OCI-LY1 (cell line): ENCODE measurements around the gene OR8S1.

Source experiments
- H2AFZ ChIP-seq: fragments of 200-600 bp; sonication (generic), shearing (Covaris generic); 2 replicates; pipeline ENCODE4 v1.6.0; 2014; ENCODE audit warnings: antibody characterized with exemption, mild to moderate bottlenecking, low read length
- H3F3A ChIP-seq: fragments of 200-600 bp; sonication (generic), shearing (Covaris generic); 2 replicates; pipeline ENCODE4 v1.6.0; 2014; ENCODE audit warnings: mild to moderate bottlenecking, antibody characterized with exemption, low read length, moderate library complexity; ENCODE audit not compliant: insufficient read depth
- H3K27ac ChIP-seq: fragments of 200-600 bp; sonication (generic); 2 replicates; pipeline ENCODE4 v1.5.1; 2014; ENCODE audit warnings: low read length, mixed run types, mild to moderate bottlenecking, low read depth; ENCODE audit not compliant: poor library complexity, severe bottlenecking
- H3K27me3 ChIP-seq: fragments of 200-600 bp; sonication (generic); 2 replicates; pipeline ENCODE4 v1.6.0; 2014; ENCODE audit warnings: antibody characterized with exemption, mild to moderate bottlenecking, low read length, moderate library complexity; ENCODE audit not compliant: insufficient read depth
- H3K36me3 ChIP-seq: fragments of 200-600 bp; sonication (generic); 2 replicates; pipeline ENCODE4 v1.6.1; 2014; ENCODE audit warnings: mild to moderate bottlenecking, antibody characterized with exemption, low read length, moderate library complexity, mixed read lengths; ENCODE audit not compliant: insufficient read depth
- H3K4me1 ChIP-seq: fragments of 200-600 bp; sonication (generic); 2 replicates; pipeline ENCODE4 v1.5.1; 2014; ENCODE audit warnings: mild to moderate bottlenecking, low read length, moderate library complexity; ENCODE audit not compliant: insufficient read depth, severe bottlenecking
- H3K4me2 ChIP-seq: fragments of 200-600 bp; sonication (generic), shearing (Covaris generic); 2 replicates; pipeline ENCODE4 v1.6.1; 2014; ENCODE audit warnings: low read length
- H3K4me3 ChIP-seq: fragments of 200-600 bp; sonication (generic); 2 replicates; pipeline ENCODE4 v1.5.1; 2014; ENCODE audit warnings: low read length, low read depth, mild to moderate bottlenecking, mixed read lengths; ENCODE audit not compliant: poor library complexity, severe bottlenecking
- H3K79me2 ChIP-seq: fragments of 200-600 bp; shearing (Covaris generic); 2 replicates; pipeline ENCODE4 v1.6.1; 2016; ENCODE audit warnings: mixed run types, low read length, mixed read lengths; ENCODE audit not compliant: insufficient read depth
- H3K9ac ChIP-seq: fragments of 200-600 bp; sonication (generic), shearing (Covaris generic); 2 replicates; pipeline ENCODE4 v1.6.1; 2014; ENCODE audit warnings: mild to moderate bottlenecking, low read length, mixed read lengths
- H3K9me2 ChIP-seq: fragments of 200-600 bp; sonication (generic), shearing (Covaris generic); 2 replicates; pipeline ENCODE4 v1.6.1; 2014; ENCODE audit warnings: low read depth, mild to moderate bottlenecking, low read length, mixed read lengths
- H3K9me3 ChIP-seq: fragments of 200-600 bp; shearing (Covaris generic); 2 replicates; pipeline ENCODE4 v1.6.1; 2014; ENCODE audit warnings: low read length, mixed read lengths
- H4K20me1 ChIP-seq: fragments of 200-600 bp; sonication (generic), shearing (Covaris generic); 2 replicates; pipeline ENCODE4 v1.6.0; 2016; ENCODE audit warnings: mild to moderate bottlenecking, low read length; ENCODE audit not compliant: insufficient read depth
- CTCF ChIP-seq: fragments of 200-600 bp; sonication (generic), shearing (Covaris generic); IDR thresholded peaks from 2 replicates; pipeline ENCODE4 v1.5.1; 2017; ENCODE audit warnings: mild to moderate bottlenecking, antibody characterized with exemption, low read length, moderate library complexity, mixed read lengths
- EZH2 ChIP-seq: fragments of 200-600 bp; sonication (generic), shearing (Covaris generic); IDR thresholded peaks from 2 replicates; pipeline ENCODE4 v1.8.0; 2017; ENCODE audit warnings: borderline replicate concordance, mixed run types, mild to moderate bottlenecking, antibody characterized with exemption, low read length, moderate library complexity, mixed read lengths

OR8S1 gene

GRCh38 chr12:48569946-48570345 is 44.5 kb downstream of the OR8S1 start, which contains the start of gene LALBA:
LALBA (minus strand) TSS chr12:48570046; CDS start chr12:48570020, 26 bp downstream.
- no peak for TF ChIP-seq EZH2
- no peak for TF ChIP-seq CTCF
- Histone ChIP-seq H3F3A (no peaks in the 10 kb centered on the region), H3K9ac (no peak within 1 kb of the TSS), H2AFZ (no peak within 1 kb of the TSS), H3K4me1 (no peaks in the 10 kb centered on the region), H3K79me2 (no peaks in the 10 kb centered on the region), H3K4me2 (no peak within 1 kb of the TSS), H3K36me3 (no peaks in the 10 kb centered on the region), H3K9me3 (no peaks in the 10 kb centered on the region), H3K9me2 (no peaks in the 10 kb centered on the region), H3K27me3 (no peaks in the 10 kb centered on the region), H3K27ac (no peak within 1 kb of the TSS), H3K4me3 (no peak within 1 kb of the TSS), H4K20me1 (no peaks in the 10 kb centered on the region)

- Histone ChIP-seq H3K9me3 (no peaks in the 10 kb centered on the region), H4K20me1 (no peaks in the 10 kb centered on the region), H3K36me3 (no peaks in the 10 kb centered on the region), H3K27ac (no peak overlapping the region), H3K27me3 (no peaks in the 10 kb centered on the region), H3K79me2 (no peaks in the 10 kb centered on the region), H3K9ac (no peak overlapping the region), H2AFZ (no peak overlapping the region), H3K4me2 (no peak overlapping the region), H3F3A (no peaks in the 10 kb centered on the region), H3K4me1 (no peaks in the 10 kb centered on the region), H3K9me2 (no peaks in the 10 kb centered on the region), H3K4me3 (no peak overlapping the region)
- TF ChIP-seq CTCF, result no peak
- TF ChIP-seq EZH2, result no peak
Observed at GRCh38 chr12:48572326-48572725, 46.9 kb downstream of the OR8S1 start.
